PC-9 (cell line): ENCODE data around the gene TRPV3.

Experiments used
- EZH2 ChIP-seq: fragments of 200-600 bp; sonication (generic); IDR thresholded peaks from 2 replicates; pipeline ENCODE4 v1.8.0; 2017; ENCODE audit warnings: antibody characterized with exemption, low read depth
- TF ChIP-seq, protein P1 (sequence below): fragments of 200-600 bp; sonication (generic); conservative IDR thresholded peaks from 2 replicates; pipeline ENCODE4 v1.6.1; 2017; ENCODE audit warnings: mixed run types, antibody characterized with exemption, mild to moderate bottlenecking, moderate library complexity

DNA sequence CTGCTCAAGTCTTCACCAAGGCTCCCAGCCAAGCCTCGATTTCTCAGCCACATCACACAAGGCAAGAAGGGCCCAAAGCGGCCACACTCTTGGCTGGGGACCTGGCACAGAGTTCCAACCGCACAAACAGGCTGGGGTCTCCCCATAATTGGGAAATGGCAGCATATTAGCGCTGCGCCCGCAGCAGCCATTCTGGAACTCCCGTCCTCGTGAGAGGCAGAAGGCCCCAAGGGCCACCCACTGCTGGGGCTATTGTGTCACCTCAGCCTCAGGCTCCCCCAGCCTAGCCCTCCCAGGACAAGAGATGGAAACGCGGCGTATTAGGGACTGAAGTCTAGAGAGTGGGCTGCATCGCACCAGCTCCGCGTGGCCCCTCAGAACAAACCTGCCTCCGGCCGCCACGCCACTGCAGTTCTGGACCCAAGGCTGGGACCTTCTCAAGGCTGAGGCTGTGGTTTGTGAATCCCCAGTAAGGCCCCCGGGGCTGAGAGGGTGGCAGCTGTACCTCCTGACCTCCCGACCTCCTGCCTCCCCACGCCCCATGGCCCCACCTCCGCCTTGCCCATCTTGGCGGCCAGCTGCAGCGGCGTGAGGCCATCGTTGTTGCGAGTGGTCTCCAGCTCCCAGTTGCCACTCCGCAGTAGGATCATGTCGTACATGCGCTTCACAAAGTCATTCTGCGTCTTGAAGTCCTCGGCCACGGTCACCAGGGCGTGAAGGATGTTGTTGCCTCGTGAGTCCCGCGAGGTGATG lies 25.3 kb downstream of the TRPV3 start:
- TF ChIP-seq EZH2: no peak
- TF ChIP-seq, protein P1, sequence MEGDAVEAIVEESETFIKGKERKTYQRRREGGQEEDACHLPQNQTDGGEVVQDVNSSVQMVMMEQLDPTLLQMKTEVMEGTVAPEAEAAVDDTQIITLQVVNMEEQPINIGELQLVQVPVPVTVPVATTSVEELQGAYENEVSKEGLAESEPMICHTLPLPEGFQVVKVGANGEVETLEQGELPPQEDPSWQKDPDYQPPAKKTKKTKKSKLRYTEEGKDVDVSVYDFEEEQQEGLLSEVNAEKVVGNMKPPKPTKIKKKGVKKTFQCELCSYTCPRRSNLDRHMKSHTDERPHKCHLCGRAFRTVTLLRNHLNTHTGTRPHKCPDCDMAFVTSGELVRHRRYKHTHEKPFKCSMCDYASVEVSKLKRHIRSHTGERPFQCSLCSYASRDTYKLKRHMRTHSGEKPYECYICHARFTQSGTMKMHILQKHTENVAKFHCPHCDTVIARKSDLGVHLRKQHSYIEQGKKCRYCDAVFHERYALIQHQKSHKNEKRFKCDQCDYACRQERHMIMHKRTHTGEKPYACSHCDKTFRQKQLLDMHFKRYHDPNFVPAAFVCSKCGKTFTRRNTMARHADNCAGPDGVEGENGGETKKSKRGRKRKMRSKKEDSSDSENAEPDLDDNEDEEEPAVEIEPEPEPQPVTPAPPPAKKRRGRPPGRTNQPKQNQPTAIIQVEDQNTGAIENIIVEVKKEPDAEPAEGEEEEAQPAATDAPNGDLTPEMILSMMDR: no peak
